Tibial artery (tissue), 4 donors: Measurements from ENCODE around the gene ANXA3.

Experiments
- DNase-seq, 2 donors: peaks; one replicate each; pipeline ENCODE4 v3.0.0-alpha.2; 2019
- H3K27ac ChIP-seq, 2 donors: fragments of 200-600 bp; sonication (generic) in 1 of 2; 1 replicate in 1 of 2; 2 replicates in 1 of 2; pipeline ENCODE4 v1.5.1; 2018 to 2019; ENCODE audit warnings: mild to moderate bottlenecking in 1 of 2
- H3K27me3 ChIP-seq, 2 donors: fragments of 200-600 bp; sonication (generic) in 1 of 2; one replicate each; pipeline versions ENCODE4 v1.5.1 to v1.6.0; 2016 to 2019
- H3K36me3 ChIP-seq, 3 donors: fragments of 200-600 bp; sonication (generic) in 2 of 3; one replicate each; pipeline ENCODE4 v1.5.1; 2016 to 2019; ENCODE audit warnings: mild to moderate bottlenecking in 2 of 3
- H3K4me1 ChIP-seq, 4 donors: fragments of 200-600 bp; sonication (generic) in 2 of 4; 1 replicate in 3 of 4; 2 replicates in 1 of 4; pipeline ENCODE4 v1.5.1; 2016 to 2019
- H3K4me3 ChIP-seq, 2 donors: fragments of 200-600 bp; sonication (generic) in 1 of 2; 1 replicate in 1 of 2; 2 replicates in 1 of 2; pipeline ENCODE4 v1.5.1; 2018 to 2019; ENCODE audit warnings: mild to moderate bottlenecking in 2 of 2
- H3K9me3 ChIP-seq, 3 donors: fragments of 200-600 bp; sonication (generic) in 1 of 3; one replicate each; pipeline ENCODE4 v1.5.1; 2016 to 2019
- CTCF ChIP-seq, 2 experiments: fragments of 200-600 bp in 1 of 2; fragments of 450-650 bp in 1 of 2; IDR thresholded peaks; one replicate each; pipeline ENCODE4 v1.5.1; 2017 to 2019; ENCODE audit warnings: antibody characterized with exemption in 2 of 2, mild to moderate bottlenecking in 1 of 2, moderate library complexity in 1 of 2
- intact Hi-C: fragments of 100-400 bp; cut with DNase I; formaldehyde crosslinking; loops from one replicate; pipeline ENCODE4 v1.15.0; 2023; ENCODE audit warnings: low total_unique reads

Gene ANXA3

GRCh38 chr4:78567500-78568060, 16.0 kb downstream of the ANXA3 start:
- peaks cover 0 to 17% (median 10%) of the 10 kb centered on the region in 4 donors for H3K4me1 ChIP-seq
- H3K9me3 ChIP-seq: no peaks in the 10 kb centered on the region
- no peaks in the 10 kb centered on the region for H3K36me3 ChIP-seq
- H3K27ac ChIP-seq: no peak overlapping the region
- no peak overlapping the region for H3K4me3 ChIP-seq
- intact Hi-C loops: no loop called here
- DNase-seq: no peak
- no peaks in the 10 kb centered on the region for H3K27me3 ChIP-seq
- no peak for TF ChIP-seq CTCF (IDR thresholded peaks at IDR 0.05)

GRCh38 chr4:78568640-78569305, 17.2 kb downstream of the ANXA3 start:
- DNase-seq: no peak
- peaks cover 0 to 17% (median 10%) of the 10 kb centered on the region in 4 donors for H3K4me1 ChIP-seq
- TF ChIP-seq CTCF (IDR thresholded peaks at IDR 0.05): no peak
- H3K27me3 ChIP-seq: no peaks in the 10 kb centered on the region
- no peak overlapping the region for H3K4me3 ChIP-seq
- intact Hi-C loops: no loop called here
- no peaks in the 10 kb centered on the region for H3K9me3 ChIP-seq
- H3K36me3 ChIP-seq: no peaks in the 10 kb centered on the region
- H3K27ac ChIP-seq: no peak overlapping the region

GRCh38 chr4:78569306-78569821, 17.8 kb downstream of the ANXA3 start:
- H3K27ac ChIP-seq: no peak overlapping the region

GRCh38 chr4:78570117-78570516, 18.5 kb downstream of the ANXA3 start:
- peaks cover 0 to 17% (median 10%) of the 10 kb centered on the region in 4 donors for H3K4me1 ChIP-seq
- H3K36me3 ChIP-seq: no peaks in the 10 kb centered on the region
- no peak overlapping the region for H3K27ac ChIP-seq
- DNase-seq: no peak
- intact Hi-C loops: no loop called here
- H3K9me3 ChIP-seq: no peaks in the 10 kb centered on the region
- H3K27me3 ChIP-seq: no peaks in the 10 kb centered on the region
- no peak overlapping the region for H3K4me3 ChIP-seq
- TF ChIP-seq CTCF (IDR thresholded peaks at IDR 0.05): no peak

More at GRCh38 chr4:78569306-78569821, 17.8 kb downstream of the ANXA3 start:
- intact Hi-C loops: no loop called here
- TF ChIP-seq CTCF (IDR thresholded peaks at IDR 0.05): no peak
- DNase-seq: no peak
- Histone ChIP-seq H3K4me3 (no peak overlapping the region), H3K4me1 (peaks cover 0 to 17% (median 10%) of the 10 kb centered on the region in 4 donors), H3K9me3 (no peaks in the 10 kb centered on the region), H3K27me3 (no peaks in the 10 kb centered on the region), H3K36me3 (no peaks in the 10 kb centered on the region)

GRCh38 chr4:78571804-78572203, 20.2 kb downstream of the ANXA3 start:
- TF ChIP-seq CTCF (IDR thresholded peaks at IDR 0.05): no peak
- intact Hi-C loops: no loop called here
- no peak for DNase-seq
- Histone ChIP-seq H3K9me3 (no peaks in the 10 kb centered on the region), H3K4me3 (no peak overlapping the region), H3K27ac (no peak overlapping the region), H3K27me3 (no peaks in the 10 kb centered on the region), H3K4me1 (peaks cover 0 to 17% (median 10%) of the 10 kb centered on the region in 4 donors), H3K36me3 (no peaks in the 10 kb centered on the region)
